Measurements from ENCODE around the gene CLEC5A.
"Not testable (repeated sequence)": the region's sequence is repeated elsewhere in the genome, so short reads cannot be mapped to it uniquely, and the experiment has no call there.

The CLEC5A gene

DNA sequence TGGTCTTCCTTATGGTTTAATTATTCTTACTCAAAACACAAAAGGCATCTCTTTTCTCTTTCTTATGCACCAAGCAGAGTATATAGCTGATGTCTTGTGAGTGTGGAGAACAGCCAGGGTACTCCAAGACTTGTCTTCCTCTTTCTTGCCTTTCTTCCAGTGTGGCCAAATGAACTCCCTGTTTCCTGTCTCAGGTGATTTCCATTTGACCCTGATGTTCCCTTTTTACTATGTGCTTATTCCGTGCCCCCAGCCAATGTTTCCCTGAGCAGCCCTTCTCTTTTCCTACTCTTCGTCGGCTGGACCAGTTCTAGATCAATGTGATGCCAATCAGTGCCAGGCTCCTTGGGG lies 18.0 kb downstream of the CLEC5A start:
- no peak overlapping the region for H3K4me3 ChIP-seq (ENCODE audit: low read length)
- no peak for DNase-seq (ENCODE audit: low read depth)
- TF ChIP-seq, protein P1, sequence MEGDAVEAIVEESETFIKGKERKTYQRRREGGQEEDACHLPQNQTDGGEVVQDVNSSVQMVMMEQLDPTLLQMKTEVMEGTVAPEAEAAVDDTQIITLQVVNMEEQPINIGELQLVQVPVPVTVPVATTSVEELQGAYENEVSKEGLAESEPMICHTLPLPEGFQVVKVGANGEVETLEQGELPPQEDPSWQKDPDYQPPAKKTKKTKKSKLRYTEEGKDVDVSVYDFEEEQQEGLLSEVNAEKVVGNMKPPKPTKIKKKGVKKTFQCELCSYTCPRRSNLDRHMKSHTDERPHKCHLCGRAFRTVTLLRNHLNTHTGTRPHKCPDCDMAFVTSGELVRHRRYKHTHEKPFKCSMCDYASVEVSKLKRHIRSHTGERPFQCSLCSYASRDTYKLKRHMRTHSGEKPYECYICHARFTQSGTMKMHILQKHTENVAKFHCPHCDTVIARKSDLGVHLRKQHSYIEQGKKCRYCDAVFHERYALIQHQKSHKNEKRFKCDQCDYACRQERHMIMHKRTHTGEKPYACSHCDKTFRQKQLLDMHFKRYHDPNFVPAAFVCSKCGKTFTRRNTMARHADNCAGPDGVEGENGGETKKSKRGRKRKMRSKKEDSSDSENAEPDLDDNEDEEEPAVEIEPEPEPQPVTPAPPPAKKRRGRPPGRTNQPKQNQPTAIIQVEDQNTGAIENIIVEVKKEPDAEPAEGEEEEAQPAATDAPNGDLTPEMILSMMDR (IDR thresholded peaks at IDR 0.05; ENCODE audit: insufficient read depth, low read depth, low read length, missing control alignments) = no peak

- TF ChIP-seq, protein P1 (IDR thresholded peaks at IDR 0.05; ENCODE audit: insufficient read depth, low read depth, low read length, missing control alignments) = no peak
- no peak overlapping the region for H3K4me3 ChIP-seq (ENCODE audit: low read length)
- DNase-seq (ENCODE audit: low read depth) = peak; percentile 49
Observed at GRCh38 chr7:141928146-141928844, 18.5 kb downstream of the CLEC5A start.

DNA sequence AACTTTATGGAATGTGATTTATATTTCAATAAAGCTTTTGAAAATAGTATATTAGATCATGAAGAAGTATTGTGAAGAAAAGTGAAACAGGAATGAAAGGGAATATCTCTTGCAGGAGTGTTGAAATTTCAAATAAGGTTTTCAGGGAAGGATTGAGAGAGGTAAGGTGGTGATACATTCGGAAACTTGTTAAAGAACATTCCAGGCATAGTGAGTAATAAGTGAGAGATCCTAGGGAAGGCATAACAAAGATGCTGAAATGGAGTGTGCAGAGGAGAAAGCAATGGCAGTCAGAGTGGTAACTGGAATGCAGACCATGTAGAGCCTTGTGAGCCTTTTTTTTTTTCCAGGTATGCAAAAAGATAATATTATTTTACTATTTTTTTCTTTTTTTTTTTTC lies 26.5 kb downstream of the CLEC5A start:
- TF ChIP-seq, protein P1 (IDR thresholded peaks at IDR 0.05; ENCODE audit: insufficient read depth, low read depth, low read length, missing control alignments) = no peak

DNA sequence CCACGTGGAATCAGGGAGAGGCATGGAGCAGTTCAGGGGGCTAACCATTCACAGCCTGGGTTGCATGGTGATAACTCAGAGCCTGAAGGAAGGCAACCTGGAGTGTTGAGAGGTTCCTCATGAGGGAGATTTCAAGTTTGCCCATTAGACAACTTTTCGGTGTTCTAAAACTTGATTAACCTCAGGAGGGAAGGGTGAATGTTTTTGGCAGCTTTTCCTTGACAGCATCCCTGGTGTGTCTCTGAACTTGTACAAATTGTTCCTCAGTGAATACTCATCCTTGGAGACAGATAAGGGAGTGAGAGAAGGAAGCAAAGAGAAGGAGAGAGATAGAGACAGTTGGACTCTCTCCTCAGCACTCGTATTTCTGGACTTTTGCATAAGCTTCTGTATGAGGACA lies 30.7 kb downstream of the CLEC5A start, which contains the start of gene OR9A4:
Gene OR9A4, plus strand, starts transcription at position 301 of the 400 bp plus-strand sequence. CDS start 2,477 bp downstream, outside the sequence.
- DNase-seq (ENCODE audit: low read depth) = no peak
- no peak within 1 kb of the TSS for H3K4me3 ChIP-seq (ENCODE audit: low read length)
- TF ChIP-seq, protein P1 (IDR thresholded peaks at IDR 0.05; ENCODE audit: insufficient read depth, low read depth, low read length, missing control alignments) = no peak

More for the DNA sequence above, 26.5 kb downstream of the CLEC5A start:
- DNase-seq (ENCODE audit: low read depth) = peak; percentile 89
- H3K4me3 ChIP-seq (ENCODE audit: low read length) = no peak overlapping the region

- no peak overlapping the region for H3K4me3 ChIP-seq (ENCODE audit: low read length)
- TF ChIP-seq, protein P1 (IDR thresholded peaks at IDR 0.05; ENCODE audit: insufficient read depth, low read depth, low read length, missing control alignments) = no peak
- DNase-seq (ENCODE audit: low read depth) = peak; percentile 98
Observed at GRCh38 chr7:141915565-141915964, 31.2 kb downstream of the CLEC5A start.

DNA sequence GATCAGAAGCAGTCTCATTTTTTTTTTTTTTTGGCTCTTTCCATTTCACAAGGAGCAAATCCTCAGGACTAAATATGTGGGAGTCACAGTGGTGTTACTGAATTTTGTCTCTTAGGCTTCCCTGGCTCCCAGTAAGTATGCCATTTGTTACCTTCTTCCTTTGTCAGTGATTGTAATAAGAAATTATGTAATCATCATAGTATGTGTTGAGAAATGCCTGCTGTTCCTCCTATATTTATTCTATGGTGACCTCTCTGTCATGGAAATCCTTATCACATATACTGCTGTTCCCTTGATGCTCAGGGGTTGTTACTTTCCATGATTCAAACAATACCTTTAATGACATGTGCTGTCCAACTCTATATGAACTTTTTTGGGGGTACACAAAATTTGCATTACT lies 35.4 kb downstream of the CLEC5A start:
- TF ChIP-seq, protein P1 (IDR thresholded peaks at IDR 0.05; ENCODE audit: insufficient read depth, low read depth, low read length, missing control alignments) = no peak
- no peak overlapping the region for H3K4me3 ChIP-seq (ENCODE audit: low read length)
- no peak for DNase-seq (ENCODE audit: low read depth)

- TF ChIP-seq, protein P1 (IDR thresholded peaks at IDR 0.05; ENCODE audit: insufficient read depth, low read depth, low read length, missing control alignments) = no peak
- no peak for DNase-seq (ENCODE audit: low read depth)
Observed at GRCh38 chr7:141906285-141906684, 40.5 kb downstream of the CLEC5A start.

GRCh38 chr7:141899366-141899765 lies 47.4 kb downstream of the CLEC5A start:
- H3K4me3 ChIP-seq (ENCODE audit: low read length); DNase-seq (ENCODE audit: low read depth): not testable (repeated sequence)

More at GRCh38 chr7:141906285-141906684, 40.5 kb downstream of the CLEC5A start:
- H3K4me3 ChIP-seq (ENCODE audit: low read length) = no peak overlapping the region

Data from epithelial cell of esophagus (primary cell).